HCEC 1CT (cell line): ENCODE measurements around the gene ATP6V1F.

Experiments used
- DNase-seq: peaks from one replicate; pipeline ENCODE4 v3.0.0-alpha.2; 2017

The ATP6V1F gene

GRCh38 chr7:128869944-128870285 is 7.3 kb downstream of the ATP6V1F start:
- no peak for DNase-seq

GRCh38 chr7:128871050-128871449 is 8.4 kb downstream of the ATP6V1F start:
- no peak for DNase-seq

GRCh38 chr7:128872394-128872824 is 9.8 kb downstream of the ATP6V1F start:
- no peak for DNase-seq

- no peak for DNase-seq
These were observed 10.6 kb downstream of the ATP6V1F start for GRCh38 chr7:128873234-128873633.

GRCh38 chr7:128874140-128875031 is 11.7 kb downstream of the ATP6V1F start:
- DNase-seq: no peak

GRCh38 chr7:128875523-128875948 is 12.9 kb downstream of the ATP6V1F start:
- no peak for DNase-seq

GRCh38 chr7:128876127-128876526 is 13.5 kb downstream of the ATP6V1F start:
- no peak for DNase-seq

GRCh38 chr7:128876586-128876977 is 13.9 kb downstream of the ATP6V1F start:
- DNase-seq: no peak

GRCh38 chr7:128876978-128877755 is 14.5 kb downstream of the ATP6V1F start:
- DNase-seq: no peak

- DNase-seq: no peak
These were observed 15.1 kb downstream of the ATP6V1F start for GRCh38 chr7:128877756-128878120.

- no peak for DNase-seq
These were observed 15.8 kb downstream of the ATP6V1F start for GRCh38 chr7:128878226-128879105.

GRCh38 chr7:128879461-128879938 is 16.8 kb downstream of the ATP6V1F start:
- DNase-seq: no peak

GRCh38 chr7:128879939-128880746 is 17.5 kb downstream of the ATP6V1F start:
- peak; percentile 55 for DNase-seq

- DNase-seq: no peak
These were observed 18.3 kb downstream of the ATP6V1F start for GRCh38 chr7:128880791-128881457.

GRCh38 chr7:128881458-128882125 is 18.9 kb downstream of the ATP6V1F start:
- no peak for DNase-seq

GRCh38 chr7:128882134-128882533 is 19.5 kb downstream of the ATP6V1F start:
- no peak for DNase-seq

GRCh38 chr7:128883622-128884448 is 21.2 kb downstream of the ATP6V1F start:
- peak; percentile 53 for DNase-seq

- no peak for DNase-seq
These were observed 22.1 kb downstream of the ATP6V1F start for GRCh38 chr7:128884561-128885369.
